ENCODE data around the gene SERINC2. TPM values are rescaled to one million over a fixed set of nuclear protein-coding genes. Genes with fewer than 3 reads are reported as not detected.

The SERINC2 gene
- total RNA-seq, 1 donor from 2014 or later = 17.4 TPM

GRCh38 chr1:31415658-31416057 is 2.6 kb downstream of the SERINC2 start:
- no peak for TF ChIP-seq POLR2A (IDR thresholded peaks at IDR 0.05)
- TF ChIP-seq POLR2AphosphoS5 (IDR thresholded peaks at IDR 0.05; ENCODE audit: insufficient read depth in 1 of 2, low read depth in 1 of 2) = no peak
- no peak for TF ChIP-seq CTCF (IDR thresholded peaks at IDR 0.05)
- no peak overlapping the region for H3K27ac ChIP-seq

GRCh38 chr1:31416101-31416736 is 3.2 kb downstream of the SERINC2 start:
- no peak overlapping the region for H3K27ac ChIP-seq

More at GRCh38 chr1:31415658-31416057, 2.6 kb downstream of the SERINC2 start:
- no peaks in the 10 kb centered on the region for H3K27me3 ChIP-seq
- H3K4me1 ChIP-seq = no peaks in the 10 kb centered on the region
- no peaks in the 10 kb centered on the region for H3K36me3 ChIP-seq
- intact Hi-C loops (cut with DNase I) = no loop called here
- H3K9me3 ChIP-seq = no peaks in the 10 kb centered on the region
- no peak for DNase-seq (ENCODE audit: extremely low spot score in 2 of 2)
- no peak overlapping the region for H3K4me3 ChIP-seq

GRCh38 chr1:31417148-31417547 is 4.1 kb downstream of the SERINC2 start:
- Histone ChIP-seq H3K36me3 (no peaks in the 10 kb centered on the region), H3K9me3 (no peaks in the 10 kb centered on the region), H3K27ac (no peak overlapping the region), H3K4me3 (no peak overlapping the region), H3K27me3 (no peaks in the 10 kb centered on the region), H3K4me1 (no peaks in the 10 kb centered on the region)
- intact Hi-C loops (cut with DNase I) = no loop called here
- TF ChIP-seq CTCF (IDR thresholded peaks at IDR 0.05) = no peak
- no peak for TF ChIP-seq POLR2A (IDR thresholded peaks at IDR 0.05)
- TF ChIP-seq POLR2AphosphoS5 (IDR thresholded peaks at IDR 0.05; ENCODE audit: insufficient read depth in 1 of 2, low read depth in 1 of 2) = no peak
- DNase-seq (ENCODE audit: extremely low spot score in 2 of 2) = no peak

More at GRCh38 chr1:31416101-31416736, 3.2 kb downstream of the SERINC2 start:
- H3K4me3 ChIP-seq = no peak overlapping the region
- intact Hi-C loops (cut with DNase I) = no loop called here
- no peaks in the 10 kb centered on the region for H3K27me3 ChIP-seq
- DNase-seq (ENCODE audit: extremely low spot score in 2 of 2) = no peak
- no peaks in the 10 kb centered on the region for H3K4me1 ChIP-seq
- no peaks in the 10 kb centered on the region for H3K36me3 ChIP-seq
- no peaks in the 10 kb centered on the region for H3K9me3 ChIP-seq
- TF ChIP-seq POLR2AphosphoS5 (IDR thresholded peaks at IDR 0.05; ENCODE audit: insufficient read depth in 1 of 2, low read depth in 1 of 2) = no peak
- no peak for TF ChIP-seq CTCF (IDR thresholded peaks at IDR 0.05)
- TF ChIP-seq POLR2A (IDR thresholded peaks at IDR 0.05) = no peak

- Histone ChIP-seq H3K9me3 (no peaks in the 10 kb centered on the region), H3K4me3 (no peak overlapping the region), H3K4me1 (no peaks in the 10 kb centered on the region), H3K27ac (no peak overlapping the region), H3K36me3 (no peaks in the 10 kb centered on the region), H3K27me3 (no peaks in the 10 kb centered on the region)
- TF ChIP-seq CTCF (IDR thresholded peaks at IDR 0.05) (no peak), POLR2A (IDR thresholded peaks at IDR 0.05) (no peak), POLR2AphosphoS5 (IDR thresholded peaks at IDR 0.05; ENCODE audit: insufficient read depth in 1 of 2, low read depth in 1 of 2) (no peak)
- DNase-seq (ENCODE audit: extremely low spot score in 2 of 2) = no peak
- intact Hi-C loops (cut with DNase I) = no loop called here
Measured at GRCh38 chr1:31418626-31419323, 5.8 kb downstream of the SERINC2 start.

- Histone ChIP-seq H3K36me3 (no peaks in the 10 kb centered on the region), H3K27ac (no peak overlapping the region), H3K27me3 (no peaks in the 10 kb centered on the region), H3K4me3 (no peak overlapping the region), H3K9me3 (no peaks in the 10 kb centered on the region), H3K4me1 (no peaks in the 10 kb centered on the region)
- intact Hi-C loops (cut with DNase I) = loop anchor here (10.0 kb wide), 1 partner anchor 236 kb away; no protein-coding TSS in a partner anchor
- DNase-seq (ENCODE audit: extremely low spot score in 2 of 2) = no peak
- no peak for TF ChIP-seq POLR2AphosphoS5 (IDR thresholded peaks at IDR 0.05; ENCODE audit: insufficient read depth in 1 of 2, low read depth in 1 of 2)
- TF ChIP-seq CTCF (IDR thresholded peaks at IDR 0.05) = no peak
- TF ChIP-seq POLR2A (IDR thresholded peaks at IDR 0.05) = no peak
Measured at GRCh38 chr1:31420716-31421115, 7.7 kb downstream of the SERINC2 start.

All from vagina (tissue), 2 donors.